Heart left ventricle (tissue), 13 donors: ENCODE results near the gene GRAPL.
"Not testable (repeated sequence)": the region's sequence is repeated elsewhere in the genome, so short reads cannot be mapped to it uniquely, and the experiment has no call there.

Source experiments
- CTCF ChIP-seq, 12 donors: fragments of 200-600 bp; sonication (generic) in 4 of 12; IDR thresholded peaks; one replicate each; pipeline versions ENCODE4 v1.5.0 to v1.8.0; 2018 to 2022; ENCODE audit warnings: antibody characterized with exemption in 12 of 12, mild to moderate bottlenecking in 5 of 12
- POLR2A ChIP-seq, 2 donors: fragments of 450-650 bp; IDR thresholded peaks; one replicate each; pipeline ENCODE4 v1.6.1; 2017; ENCODE audit warnings: antibody characterized with exemption in 2 of 2, mild to moderate bottlenecking in 2 of 2, moderate library complexity in 2 of 2
- donor health status: ischemic (EF 13 %, LVEDD 7.1; RV severe dilation, severe dysfunction).
- donor health status: DM: no; HTN: yes; CAD: no.
- donor health status: DM: no; HTN: no; CAD: no.
- donor health status: ischemic (EF 25% LVEDD 6.9; RV normal size, moderate dysfunction).
- donor health status: ischemic (EF 25% LVEDD 5.7; RV mildly dilated, moderate dysfunction).
- donor health status: ischemic (EF 35%, LVEDD 5.7; RV mildly dilated, moderate dysfunction).
- donor health status: nonischemic (EF 11% LVEDD 7.7; RV severe dilation, severe dysfunction).
- donor health status: DM: yes; HTN: yes; CAD: no.
- donor health status: PGD.
- donor health status: ischemic (EF 29% LVEDD 5.4; RV normal size, mild dysfunction).
- donor health status: nonischemic (EF 23%, LVEDD 6.1; RV moderate dilation, normal function).

GRCh38 chr17:19158478-19158877, 31.1 kb downstream of the GRAPL start:
- not testable (repeated sequence) for TF ChIP-seq POLR2A, CTCF (IDR thresholded peaks at IDR 0.05)
